ENCODE measurements around the gene ERLIN1.

DNA sequence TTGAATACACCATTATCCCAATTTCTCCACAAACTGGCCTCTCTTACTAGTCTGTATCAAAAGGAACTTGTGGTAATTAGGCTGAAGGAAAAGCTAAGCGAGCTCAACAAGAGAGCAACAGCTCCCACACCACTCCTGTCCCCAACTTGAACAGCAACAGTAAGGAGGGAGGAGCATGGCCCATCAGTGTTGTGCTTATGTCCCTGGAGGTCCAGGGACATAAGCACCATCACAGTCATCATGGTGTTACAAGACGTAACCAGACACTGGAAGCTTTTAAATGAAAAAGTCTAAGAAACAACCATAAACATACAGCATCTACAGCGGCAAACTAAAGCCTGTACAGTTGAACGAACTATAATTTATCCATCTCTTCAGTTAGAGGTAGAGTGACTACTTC is 989 bp downstream of the ERLIN1 start:
- TF ChIP-seq, protein P1, sequence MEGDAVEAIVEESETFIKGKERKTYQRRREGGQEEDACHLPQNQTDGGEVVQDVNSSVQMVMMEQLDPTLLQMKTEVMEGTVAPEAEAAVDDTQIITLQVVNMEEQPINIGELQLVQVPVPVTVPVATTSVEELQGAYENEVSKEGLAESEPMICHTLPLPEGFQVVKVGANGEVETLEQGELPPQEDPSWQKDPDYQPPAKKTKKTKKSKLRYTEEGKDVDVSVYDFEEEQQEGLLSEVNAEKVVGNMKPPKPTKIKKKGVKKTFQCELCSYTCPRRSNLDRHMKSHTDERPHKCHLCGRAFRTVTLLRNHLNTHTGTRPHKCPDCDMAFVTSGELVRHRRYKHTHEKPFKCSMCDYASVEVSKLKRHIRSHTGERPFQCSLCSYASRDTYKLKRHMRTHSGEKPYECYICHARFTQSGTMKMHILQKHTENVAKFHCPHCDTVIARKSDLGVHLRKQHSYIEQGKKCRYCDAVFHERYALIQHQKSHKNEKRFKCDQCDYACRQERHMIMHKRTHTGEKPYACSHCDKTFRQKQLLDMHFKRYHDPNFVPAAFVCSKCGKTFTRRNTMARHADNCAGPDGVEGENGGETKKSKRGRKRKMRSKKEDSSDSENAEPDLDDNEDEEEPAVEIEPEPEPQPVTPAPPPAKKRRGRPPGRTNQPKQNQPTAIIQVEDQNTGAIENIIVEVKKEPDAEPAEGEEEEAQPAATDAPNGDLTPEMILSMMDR (IDR thresholded peaks at IDR 0.05 in 2 of 3, conservative IDR thresholded peaks at IDR 0.05 in 1 of 3; ENCODE audit: control insufficient read depth in 2 of 3, extremely low read depth in 1 of 3, insufficient read depth in 1 of 3, low read depth in 3 of 3, low read length in 3 of 3): no peak
- TF ChIP-seq HCFC1 (IDR thresholded peaks at IDR 0.05; ENCODE audit: low read length): no peak
- TF ChIP-seq POLR2AphosphoS5 (IDR thresholded peaks at IDR 0.05; ENCODE audit: low read length): no peak
- TF ChIP-seq ZZZ3 (IDR thresholded peaks at IDR 0.05; ENCODE audit: control insufficient read depth, insufficient read length, low read depth): no peak
- TF ChIP-seq CHD4 (IDR thresholded peaks at IDR 0.05): no peak
- no peak for TF ChIP-seq NR2C2 (IDR thresholded peaks at IDR 0.05; ENCODE audit: borderline replicate concordance, control insufficient read depth, insufficient read length, low read depth)
- TF ChIP-seq MAX (IDR thresholded peaks at IDR 0.05; ENCODE audit: low read depth, low read length): no peak
- no peak for TF ChIP-seq EZH2 (IDR thresholded peaks at IDR 0.05; ENCODE audit: borderline replicate concordance, control insufficient read depth, low read depth, low read length)
- TF ChIP-seq NR2C1 (IDR thresholded peaks at IDR 0.05): no peak
